Activated T-helper 1 cell treated with anti-CD3 and anti-CD28 coated beads, Interleukin-12 subunit alpha, Interleukin-12 subunit beta, Interleukin-2, Interleukin-4 antibody, amounts not matched to agents 30 ng/mL and 10 ng/mL and 1 ng/mL, durations not matched to agents 14 hours and 24 hours and 36 hours (primary cell): ENCODE data around the gene EDAR. TPM values are rescaled to one million over a fixed set of nuclear protein-coding genes. Genes with fewer than 3 reads are reported as not detected.
A peak's percentile ranks its signal among the peaks of the same experiment; 100 is the strongest.

ENCODE experiments used
- DNase-seq: peaks from one replicate; pipeline ENCODE4 v3.0.0; 2021; ENCODE audit warnings: low spot score
- H3K27ac Mint-ChIP-seq: one replicate; pipeline ENCODE4 v1.8.0; 2021; ENCODE audit warnings: mild to moderate bottlenecking, mixed read lengths
- H3K27me3 Mint-ChIP-seq: one replicate; pipeline ENCODE4 v1.8.0; 2022; ENCODE audit warnings: mild to moderate bottlenecking, moderate library complexity, mixed read lengths; ENCODE audit not compliant: insufficient read depth
- H3K36me3 Mint-ChIP-seq: one replicate; pipeline ENCODE4 v1.8.0; 2021; ENCODE audit warnings: low read depth, mixed read lengths
- H3K4me1 Mint-ChIP-seq: one replicate; pipeline ENCODE4 v1.8.0; 2021; ENCODE audit warnings: low read depth, mixed read lengths
- H3K4me3 Mint-ChIP-seq: one replicate; pipeline ENCODE4 v1.8.0; 2021; ENCODE audit warnings: mild to moderate bottlenecking, moderate library complexity, mixed read lengths
- H3K9me3 Mint-ChIP-seq: one replicate; pipeline ENCODE4 v1.8.0; 2021; ENCODE audit warnings: mixed read lengths
- intact Hi-C: fragments of 100-400 bp; cut with micrococcal nuclease; formaldehyde crosslinking; loops from one replicate; pipeline ENCODE4 v1.15.1; 2024
- total RNA-seq: library from RNA; stranded (reverse); gene quantifications from 2 replicates; pipeline ENCODE4 v1.2.3, GENCODE V29; 2022

Gene EDAR
- total RNA-seq, 1 donor from 2014 or later, result 2.3 TPM

GRCh38 chr2:108894766-108895165 is 94.3 kb downstream of the EDAR start:
- H3K4me3 Mint-ChIP-seq, result no peak overlapping the region
- no peak overlapping the region for H3K27ac Mint-ChIP-seq
- peaks cover 6% of the 10 kb centered on the region for H3K36me3 Mint-ChIP-seq
- H3K9me3 Mint-ChIP-seq, result peaks cover 23% of the 10 kb centered on the region
- no peaks in the 10 kb centered on the region for H3K27me3 Mint-ChIP-seq
- no peak for DNase-seq
- peaks cover 12% of the 10 kb centered on the region for H3K4me1 Mint-ChIP-seq
- intact Hi-C loops, result no loop called here

GRCh38 chr2:108893277-108893676 is 95.7 kb downstream of the EDAR start:
- Mint-ChIP-seq H3K4me3 (no peak overlapping the region), H3K4me1 (peaks cover 3% of the 10 kb centered on the region), H3K27me3 (no peaks in the 10 kb centered on the region), H3K36me3 (peaks cover 8% of the 10 kb centered on the region), H3K9me3 (peaks cover 28% of the 10 kb centered on the region), H3K27ac (no peak overlapping the region)
- no peak for DNase-seq
- intact Hi-C loops, result no loop called here

DNA sequence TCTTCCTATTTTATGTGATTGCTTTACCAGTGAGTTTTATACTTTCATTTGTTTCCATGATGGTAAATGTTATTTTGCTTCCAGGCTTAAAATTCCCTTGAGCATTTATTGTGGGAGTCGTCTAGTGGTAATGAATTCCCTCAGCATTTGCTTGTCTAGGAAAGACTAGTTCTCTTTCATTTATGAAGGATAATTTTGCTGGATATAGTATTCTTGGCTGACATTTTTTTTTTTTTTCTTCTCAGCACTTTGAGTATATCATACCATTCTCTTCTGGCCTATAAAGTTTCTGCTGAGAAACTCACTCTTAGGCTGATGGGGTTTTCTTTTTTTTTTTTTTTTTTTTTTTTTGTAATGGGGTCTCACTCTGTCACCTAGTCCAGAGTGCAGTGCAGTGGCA is 99.1 kb downstream of the EDAR start:
- Mint-ChIP-seq H3K36me3 (peaks cover 5% of the 10 kb centered on the region), H3K4me1 (no peaks in the 10 kb centered on the region), H3K9me3 (peaks cover 33% of the 10 kb centered on the region), H3K27me3 (peaks cover 3% of the 10 kb centered on the region), H3K4me3 (no peak overlapping the region), H3K27ac (no peak overlapping the region)
- DNase-seq, result no peak
- intact Hi-C loops, result no loop called here

DNA sequence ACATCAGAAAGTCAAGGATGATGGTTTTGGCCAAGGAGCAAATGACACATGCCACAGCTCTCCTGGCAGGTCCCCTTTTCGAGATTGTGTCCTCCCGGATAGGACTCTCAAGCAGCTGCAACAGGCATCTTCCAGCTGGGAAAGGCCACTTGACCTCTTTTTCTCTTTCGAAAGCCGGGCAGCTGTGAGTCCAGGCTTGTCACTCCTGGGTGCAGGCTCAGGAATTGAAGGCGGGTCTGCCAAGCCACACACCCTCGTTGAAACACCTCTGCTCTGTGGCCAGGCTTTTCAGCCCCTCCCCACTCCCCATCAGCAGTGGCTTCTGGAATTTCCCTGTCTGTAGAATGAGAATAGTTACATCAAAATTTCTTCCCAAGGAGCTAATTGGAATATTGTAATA is 104.4 kb downstream of the EDAR start:
- H3K27me3 Mint-ChIP-seq, result peaks cover 5% of the 10 kb centered on the region
- no peaks in the 10 kb centered on the region for H3K4me1 Mint-ChIP-seq
- no peak overlapping the region for H3K27ac Mint-ChIP-seq
- no peak overlapping the region for H3K4me3 Mint-ChIP-seq
- intact Hi-C loops, result no loop called here
- H3K9me3 Mint-ChIP-seq, result peaks cover 22% of the 10 kb centered on the region
- DNase-seq, result no peak
- H3K36me3 Mint-ChIP-seq, result peaks cover 5% of the 10 kb centered on the region

GRCh38 chr2:108878276-108878675 is 110.7 kb downstream of the EDAR start:
- H3K27me3 Mint-ChIP-seq, result peaks cover 2% of the 10 kb centered on the region
- H3K9me3 Mint-ChIP-seq, result peaks cover 14% of the 10 kb centered on the region
- H3K4me3 Mint-ChIP-seq, result no peak overlapping the region
- no peak for DNase-seq
- intact Hi-C loops, result no loop called here
- H3K27ac Mint-ChIP-seq, result no peak overlapping the region
- H3K36me3 Mint-ChIP-seq, result peaks cover 7% of the 10 kb centered on the region
- H3K4me1 Mint-ChIP-seq, result no peaks in the 10 kb centered on the region

DNA sequence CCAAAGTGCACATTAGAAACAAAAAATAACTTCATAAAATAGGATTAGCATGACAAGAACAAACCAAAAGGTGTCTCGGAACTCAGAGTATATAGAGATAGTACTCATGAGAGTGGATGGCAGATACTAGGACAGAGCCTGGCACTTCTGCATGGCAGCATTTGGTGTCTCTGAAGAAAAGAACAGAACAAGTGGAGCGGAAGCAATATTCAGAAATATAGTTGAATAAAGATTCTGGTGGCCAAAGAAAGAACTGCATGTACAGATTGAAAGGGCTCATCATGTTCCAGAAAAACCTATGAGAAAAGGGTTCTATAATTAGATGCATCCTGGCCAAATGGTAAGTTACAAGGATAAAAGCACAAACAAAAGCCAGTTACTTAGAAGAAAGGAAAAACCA is 111.5 kb downstream of the EDAR start:
- peaks cover 10% of the 10 kb centered on the region for H3K9me3 Mint-ChIP-seq
- intact Hi-C loops, result no loop called here
- H3K4me3 Mint-ChIP-seq, result no peak overlapping the region
- H3K4me1 Mint-ChIP-seq, result no peaks in the 10 kb centered on the region
- no peak overlapping the region for H3K27ac Mint-ChIP-seq
- DNase-seq, result no peak
- H3K27me3 Mint-ChIP-seq, result no peaks in the 10 kb centered on the region
- peaks cover 7% of the 10 kb centered on the region for H3K36me3 Mint-ChIP-seq

DNA sequence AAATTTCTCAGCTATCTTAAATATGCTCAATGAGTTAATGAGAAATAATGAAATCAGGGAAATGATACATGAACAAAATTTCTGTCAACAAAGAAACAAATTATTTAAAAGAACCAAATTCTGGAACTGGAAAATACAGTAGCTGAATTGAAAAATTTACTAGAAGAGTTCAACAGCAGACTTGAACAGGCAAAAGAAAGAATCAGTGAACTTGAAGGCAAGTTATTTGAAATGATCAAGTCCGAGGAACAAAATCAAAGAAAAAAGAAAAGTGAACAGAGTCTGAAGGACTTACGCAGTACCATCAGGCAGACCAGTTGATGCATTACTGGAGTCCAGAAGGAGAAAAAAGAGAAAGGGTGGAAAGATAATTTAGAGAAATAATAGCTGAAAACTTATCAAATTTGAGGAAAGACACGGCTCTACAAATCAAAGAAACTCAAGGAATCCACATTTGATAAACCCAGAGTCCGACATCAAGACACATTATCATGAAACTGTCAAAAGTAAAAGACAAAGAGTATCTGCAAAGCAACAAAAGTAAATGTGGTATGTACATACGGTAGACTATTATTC is 118.9 kb downstream of the EDAR start:
- Mint-ChIP-seq H3K4me3 (no peak overlapping the region), H3K4me1 (no peaks in the 10 kb centered on the region), H3K9me3 (peaks cover 25% of the 10 kb centered on the region), H3K36me3 (peaks cover 29% of the 10 kb centered on the region), H3K27ac (peak overlapping the region; percentile 6), H3K27me3 (no peaks in the 10 kb centered on the region)
- no peak for DNase-seq
- intact Hi-C loops, result no loop called here

GRCh38 chr2:108869542-108869941 is 119.5 kb downstream of the EDAR start:
- no peak for DNase-seq
- H3K36me3 Mint-ChIP-seq, result peaks cover 29% of the 10 kb centered on the region
- H3K4me1 Mint-ChIP-seq, result no peaks in the 10 kb centered on the region
- peaks cover 25% of the 10 kb centered on the region for H3K9me3 Mint-ChIP-seq
- H3K27me3 Mint-ChIP-seq, result no peaks in the 10 kb centered on the region
- no peak overlapping the region for H3K4me3 Mint-ChIP-seq
- no peak overlapping the region for H3K27ac Mint-ChIP-seq
- intact Hi-C loops, result no loop called here

DNA sequence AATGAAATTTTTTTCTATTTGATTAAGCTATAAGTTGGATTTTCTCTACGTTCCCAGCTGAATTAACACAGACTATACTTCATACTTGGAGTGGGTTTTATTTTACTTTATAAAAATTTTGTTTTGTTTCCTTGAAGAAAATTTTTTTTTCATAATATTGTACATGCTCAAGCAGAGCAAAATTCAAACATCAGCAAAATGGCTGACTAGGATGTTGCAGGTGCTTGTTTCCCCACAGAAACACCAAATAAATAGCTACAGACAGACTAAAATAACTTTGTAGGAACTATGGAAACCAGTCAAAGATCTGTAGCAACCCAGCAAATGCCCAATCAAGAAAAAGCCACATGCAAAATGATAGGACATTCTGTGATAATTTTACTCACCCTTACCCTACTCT is 120.1 kb downstream of the EDAR start:
- intact Hi-C loops, result no loop called here
- no peaks in the 10 kb centered on the region for H3K4me1 Mint-ChIP-seq

GRCh38 chr2:108866041-108866440 is 123.0 kb downstream of the EDAR start:
- no peak overlapping the region for H3K27ac Mint-ChIP-seq
- intact Hi-C loops, result no loop called here
- H3K9me3 Mint-ChIP-seq, result peaks cover 18% of the 10 kb centered on the region
- no peak for DNase-seq
- H3K27me3 Mint-ChIP-seq, result no peaks in the 10 kb centered on the region
- H3K4me1 Mint-ChIP-seq, result no peaks in the 10 kb centered on the region
- H3K36me3 Mint-ChIP-seq, result peaks cover 25% of the 10 kb centered on the region
- H3K4me3 Mint-ChIP-seq, result no peak overlapping the region

More for the DNA sequence above, 120.1 kb downstream of the EDAR start:
- H3K27ac Mint-ChIP-seq, result no peak overlapping the region
- peaks cover 29% of the 10 kb centered on the region for H3K36me3 Mint-ChIP-seq
- H3K4me3 Mint-ChIP-seq, result no peak overlapping the region
- no peaks in the 10 kb centered on the region for H3K27me3 Mint-ChIP-seq
- no peak for DNase-seq
- peaks cover 25% of the 10 kb centered on the region for H3K9me3 Mint-ChIP-seq

- no peak overlapping the region for H3K27ac Mint-ChIP-seq
- no peak for DNase-seq
These were observed 130.1 kb downstream of the EDAR start for GRCh38 chr2:108858894-108859293.

GRCh38 chr2:108855194-108855593 is 133.8 kb downstream of the EDAR start:
- no peak for DNase-seq
- Mint-ChIP-seq H3K27me3 (no peaks in the 10 kb centered on the region), H3K4me1 (peaks cover 7% of the 10 kb centered on the region), H3K36me3 (peaks cover 30% of the 10 kb centered on the region), H3K27ac (no peak overlapping the region), H3K9me3 (no peaks in the 10 kb centered on the region), H3K4me3 (no peak overlapping the region)
- intact Hi-C loops, result loop anchor here (1.0 to 5.0 kb wide), 3 partner anchors 134 to 657 kb away; partner anchors contain the start of genes EDAR and SH3RF3

More at GRCh38 chr2:108858894-108859293, 130.1 kb downstream of the EDAR start:
- H3K4me1 Mint-ChIP-seq, result peaks cover 7% of the 10 kb centered on the region
- H3K27me3 Mint-ChIP-seq, result no peaks in the 10 kb centered on the region
- H3K36me3 Mint-ChIP-seq, result peaks cover 18% of the 10 kb centered on the region
- no peaks in the 10 kb centered on the region for H3K9me3 Mint-ChIP-seq
- H3K4me3 Mint-ChIP-seq, result no peak overlapping the region
- intact Hi-C loops, result loop anchor here (5.0 kb wide), 2 partner anchors 268 to 653 kb away; partner anchors contain the start of gene SH3RF3

GRCh38 chr2:108854484-108854883 is 134.5 kb downstream of the EDAR start:
- no peaks in the 10 kb centered on the region for H3K27me3 Mint-ChIP-seq
- H3K27ac Mint-ChIP-seq, result no peak overlapping the region
- no peak overlapping the region for H3K4me3 Mint-ChIP-seq
- peaks cover 3% of the 10 kb centered on the region for H3K4me1 Mint-ChIP-seq
- H3K36me3 Mint-ChIP-seq, result peaks cover 30% of the 10 kb centered on the region
- no peaks in the 10 kb centered on the region for H3K9me3 Mint-ChIP-seq
- DNase-seq, result no peak
- intact Hi-C loops, result no loop called here

DNA sequence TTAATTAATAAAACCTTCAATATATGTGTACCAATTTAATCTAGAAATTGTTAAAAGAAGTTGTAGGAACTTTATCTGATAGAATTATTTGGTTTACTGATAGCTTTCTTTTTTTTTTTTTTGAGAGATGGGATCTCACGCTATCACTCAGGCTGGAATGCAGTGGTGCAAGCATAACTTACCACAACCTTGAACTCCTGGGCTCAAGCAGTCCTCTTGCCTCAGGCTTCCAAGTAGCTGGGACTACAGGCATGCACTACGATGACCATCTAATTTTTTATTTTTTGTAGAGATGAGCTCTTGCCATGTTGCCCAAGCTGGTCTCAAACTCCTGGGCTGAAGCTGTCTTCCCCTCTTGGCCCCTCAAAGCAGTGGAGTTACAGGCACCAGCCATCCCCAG is 135.6 kb downstream of the EDAR start:
- H3K27me3 Mint-ChIP-seq, result no peaks in the 10 kb centered on the region
- H3K4me1 Mint-ChIP-seq, result no peaks in the 10 kb centered on the region
- H3K4me3 Mint-ChIP-seq, result no peak overlapping the region
- H3K27ac Mint-ChIP-seq, result no peak overlapping the region
- intact Hi-C loops, result no loop called here
- no peak for DNase-seq
- H3K9me3 Mint-ChIP-seq, result no peaks in the 10 kb centered on the region
- H3K36me3 Mint-ChIP-seq, result peaks cover 25% of the 10 kb centered on the region
